H54 (cell line): Measurements from ENCODE around the gene KRTAP10-10.
"Not testable (repeated sequence)": the region's sequence is repeated elsewhere in the genome, so short reads cannot be mapped to it uniquely, and the experiment has no call there.

Source experiments
- DNase-seq: peaks from one replicate; pipeline ENCODE4 v3.0.0; 2011; ENCODE audit warnings: low spot score, mixed read lengths; ENCODE audit not compliant: insufficient read length
- FAIRE-seq: peaks from 3 replicates; lab custom pipeline; 2011; peaks lifted over from hg19 to GRCh38; lab: Jason Lieb, UNC
- POLR2A ChIP-seq: IDR thresholded peaks from 2 replicates; pipeline ENCODE4 v1.6.1; 2011; ENCODE audit warnings: low read depth, mild to moderate bottlenecking, low read length

KRTAP10-10 gene

GRCh38 chr21:44637018-44637850 is at the start of gene KRTAP10-10:
Gene KRTAP10-10, plus strand, starts transcription at chr21:44637356. Its CDS starts 62 bp downstream, at chr21:44637418.
- DNase-seq (no peak), FAIRE-seq (no peak)
- TF ChIP-seq POLR2A, result no peak

DNA sequence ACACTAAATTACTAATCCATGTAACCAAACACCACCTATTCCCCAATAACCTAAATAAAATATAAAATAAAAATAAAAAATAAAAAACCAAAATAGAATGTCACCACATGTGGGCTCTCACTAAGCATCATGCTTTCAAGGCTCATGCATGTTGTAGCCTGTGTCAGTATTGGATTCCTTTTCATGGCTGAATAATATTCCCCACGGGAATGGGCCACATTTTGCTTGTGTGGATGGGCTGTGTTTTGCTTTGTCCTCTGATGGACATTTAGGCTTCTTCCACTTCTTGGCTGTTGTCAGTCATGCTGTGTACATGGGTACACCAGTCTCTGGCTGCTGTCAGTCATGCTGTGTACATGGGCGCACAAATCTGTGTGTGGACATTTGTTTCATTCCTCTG is 48.1 kb upstream of the KRTAP10-10 start:
- FAIRE-seq (no peak), DNase-seq (no peak)
- TF ChIP-seq POLR2A, result no peak

DNA sequence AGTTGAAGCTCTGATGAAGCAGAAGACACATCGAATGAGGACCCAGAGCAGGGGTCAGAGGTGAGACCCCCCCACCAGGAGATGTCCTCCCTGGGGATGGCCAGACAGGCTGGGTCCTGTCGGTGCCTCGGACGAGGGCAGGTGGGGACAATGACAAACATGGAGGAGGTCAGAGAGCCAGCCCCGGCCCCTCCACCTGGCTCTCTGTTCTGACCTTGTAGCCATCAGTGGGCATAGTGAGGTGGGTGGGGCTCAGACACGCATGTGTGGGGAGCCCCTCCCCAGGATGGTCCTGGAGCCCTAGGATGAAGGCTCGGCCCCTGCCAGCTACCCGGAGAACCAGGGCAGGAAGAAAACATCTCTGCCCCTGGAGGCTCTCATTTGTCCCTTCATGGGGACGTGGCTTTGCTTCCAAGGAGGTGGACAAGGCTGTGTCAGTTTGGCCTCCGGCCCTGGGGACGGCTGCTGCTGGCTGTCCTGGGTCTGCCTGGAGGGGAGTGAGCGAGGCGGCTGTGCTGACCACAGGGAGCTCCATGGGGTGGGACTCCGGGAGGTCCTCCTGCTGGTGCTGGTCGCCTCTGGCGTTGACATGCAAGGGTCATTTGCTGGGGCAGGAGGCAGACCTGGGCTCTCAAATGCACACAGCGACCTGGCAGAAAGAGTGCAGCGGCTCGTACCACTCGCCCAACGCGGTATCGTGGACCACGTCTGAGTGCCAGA is 47.4 kb upstream of the KRTAP10-10 start:
- no peak for FAIRE-seq
- no peak for DNase-seq
- no peak for TF ChIP-seq POLR2A

DNA sequence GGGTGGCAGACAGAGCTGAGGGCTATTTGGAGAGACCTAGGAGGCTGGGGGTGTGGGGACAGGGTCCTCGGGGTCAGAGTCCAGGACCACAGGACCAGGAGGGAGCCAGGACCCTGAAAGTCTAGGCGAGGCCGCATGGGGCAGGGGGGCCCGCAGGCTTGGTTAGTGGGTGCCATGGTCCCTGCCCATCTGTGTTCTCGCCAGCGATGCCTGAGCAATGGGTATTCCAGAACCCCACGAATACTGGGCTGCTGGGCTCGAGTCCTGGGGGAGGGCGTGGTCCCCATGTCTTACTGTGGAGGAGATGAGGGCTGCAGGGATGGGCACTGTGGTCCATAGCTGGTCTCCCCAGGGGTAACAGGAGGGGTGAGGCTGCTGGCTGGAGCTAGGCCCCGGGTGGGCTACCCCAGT is 46.8 kb upstream of the KRTAP10-10 start:
- DNase-seq (no peak), FAIRE-seq (no peak)
- no peak for TF ChIP-seq POLR2A

DNA sequence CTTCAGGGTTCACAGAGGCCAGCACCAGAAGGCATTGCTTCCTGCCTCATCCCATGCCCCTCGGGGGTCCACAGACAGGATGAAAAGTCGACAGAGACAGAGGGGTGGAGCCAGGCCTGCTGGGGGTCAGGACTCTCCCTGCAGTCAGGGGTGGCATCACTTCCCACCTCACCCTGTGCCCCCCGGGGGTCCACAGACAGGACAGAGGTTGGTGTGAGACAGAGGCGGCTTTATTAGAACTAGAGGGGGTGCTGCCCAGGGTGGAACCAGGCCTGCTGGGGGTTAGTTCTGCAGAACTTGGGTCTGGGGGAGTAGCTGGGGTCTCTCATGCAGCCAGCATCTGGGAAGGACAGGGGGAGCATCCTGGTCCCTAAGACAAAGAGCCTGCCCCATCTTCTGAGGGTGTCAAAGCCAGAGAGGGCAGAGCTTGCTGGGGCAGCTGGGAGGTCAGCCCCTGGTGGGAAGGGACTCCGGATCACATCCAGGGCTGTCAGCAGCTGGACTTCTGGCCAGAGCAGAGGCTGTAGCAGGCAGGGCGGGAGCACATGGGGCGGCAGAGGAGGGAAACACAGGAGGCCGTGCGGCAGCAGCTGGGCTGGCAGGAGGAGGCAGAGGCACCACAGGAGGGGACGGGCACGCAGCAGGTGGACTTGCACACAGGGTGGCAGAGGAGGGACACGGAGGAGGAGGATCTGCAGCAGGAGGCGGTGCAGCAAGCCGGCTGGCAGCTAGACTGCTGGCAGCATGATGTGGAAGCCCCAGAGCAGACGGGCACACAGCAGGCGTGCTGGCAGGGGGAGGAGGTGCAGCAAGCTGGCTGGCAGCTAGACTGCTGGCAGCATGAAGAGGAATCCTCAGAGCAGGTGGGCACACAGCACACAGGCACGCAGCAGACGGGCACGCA is 46.0 kb upstream of the KRTAP10-10 start:
- FAIRE-seq, DNase-seq: not testable (repeated sequence)

GRCh38 chr21:44591801-44592130 is 45.4 kb upstream of the KRTAP10-10 start:
- not testable (repeated sequence) for FAIRE-seq, DNase-seq

GRCh38 chr21:44592446-44593311 is 44.5 kb upstream of the KRTAP10-10 start, which contains the start of gene KRTAP10-6:
Gene KRTAP10-6, minus strand, starts transcription at chr21:44592505. Its CDS starts 21 bp downstream, at chr21:44592484.
- FAIRE-seq, result no peak
- no peak for TF ChIP-seq POLR2A
- no peak for DNase-seq

- FAIRE-seq, result no peak
- no peak for TF ChIP-seq POLR2A
- DNase-seq, result no peak
Observed at GRCh38 chr21:44593598-44594405, 43.4 kb upstream of the KRTAP10-10 start.

GRCh38 chr21:44594406-44594916 is 42.7 kb upstream of the KRTAP10-10 start:
- TF ChIP-seq POLR2A, result no peak
- DNase-seq, result no peak
- FAIRE-seq, result no peak

GRCh38 chr21:44595524-44595923 is 41.6 kb upstream of the KRTAP10-10 start:
- no peak for FAIRE-seq
- no peak for TF ChIP-seq POLR2A
- no peak for DNase-seq

- DNase-seq (no peak), FAIRE-seq (no peak)
- no peak for TF ChIP-seq POLR2A
Observed at GRCh38 chr21:44596068-44596725, 41.0 kb upstream of the KRTAP10-10 start.

- DNase-seq (no peak), FAIRE-seq (no peak)
- TF ChIP-seq POLR2A, result no peak
Observed at GRCh38 chr21:44598061-44598460, 39.1 kb upstream of the KRTAP10-10 start.
